HUES6 (cell line): ENCODE measurements around the gene TSC22D1.
"Not testable (repeated sequence)": the region's sequence is repeated elsewhere in the genome, so short reads cannot be mapped to it uniquely, and the experiment has no call there.

Experiments used
- H3K27ac ChIP-seq: 2 replicates; pipeline ENCODE4 v1.7.0; 2013; ENCODE audit warnings: low read depth, mild to moderate bottlenecking, low read length, inconsistent platforms
- H3K27me3 ChIP-seq: 2 replicates; pipeline ENCODE4 v1.6.1; 2013; ENCODE audit warnings: low read length; ENCODE audit not compliant: control insufficient read depth, insufficient read depth
- H3K36me3 ChIP-seq: 2 replicates; pipeline ENCODE4 v1.6.1; 2013; ENCODE audit warnings: low read length; ENCODE audit not compliant: control insufficient read depth, insufficient read depth
- H3K4me1 ChIP-seq: 2 replicates; pipeline ENCODE4 v1.6.1; 2013; ENCODE audit warnings: low read length; ENCODE audit not compliant: control insufficient read depth, insufficient read depth
- H3K4me3 ChIP-seq: 2 replicates; pipeline ENCODE4 v1.5.1; 2013; ENCODE audit warnings: low read depth, low read length
- H3K9ac ChIP-seq: one replicate; pipeline ENCODE4 v1.6.1; 2013; ENCODE audit warnings: mild to moderate bottlenecking, low read length
- H3K9me3 ChIP-seq: 2 replicates; pipeline ENCODE4 v1.6.1; 2013; ENCODE audit warnings: low read depth, low read length; ENCODE audit not compliant: control insufficient read depth, insufficient read depth

Gene TSC22D1

DNA sequence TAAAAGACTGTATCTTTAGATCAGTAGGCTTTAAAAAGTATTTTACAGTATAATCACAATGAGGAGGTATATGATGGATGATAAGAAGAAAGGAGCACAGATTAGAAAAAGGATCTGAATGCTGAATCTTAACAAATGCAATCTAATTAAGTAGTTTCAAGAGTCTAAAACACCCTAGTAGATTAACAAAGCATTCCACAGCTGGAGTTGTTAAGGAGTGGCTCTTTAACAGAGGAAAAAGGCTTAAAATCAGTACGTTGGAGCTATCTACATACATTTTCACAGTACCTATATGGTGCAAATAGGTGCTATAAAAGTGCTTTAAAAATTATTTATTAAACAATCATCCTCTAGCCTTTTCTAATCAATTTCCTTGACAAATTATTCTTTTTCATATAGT lies 34.5 kb downstream of the TSC22D1 start:
- H3K27me3 ChIP-seq: no peaks in the 10 kb centered on the region
- H3K27ac ChIP-seq: no peak overlapping the region
- peaks cover 3% of the 10 kb centered on the region; the same call in 1 of the 2 replicates for H3K4me1 ChIP-seq
- peaks cover 11% of the 10 kb centered on the region; the same call in 1 of the 2 replicates for H3K36me3 ChIP-seq
- H3K9me3 ChIP-seq: no peaks in the 10 kb centered on the region
- no peak overlapping the region for H3K4me3 ChIP-seq
- H3K9ac ChIP-seq: no peak overlapping the region

DNA sequence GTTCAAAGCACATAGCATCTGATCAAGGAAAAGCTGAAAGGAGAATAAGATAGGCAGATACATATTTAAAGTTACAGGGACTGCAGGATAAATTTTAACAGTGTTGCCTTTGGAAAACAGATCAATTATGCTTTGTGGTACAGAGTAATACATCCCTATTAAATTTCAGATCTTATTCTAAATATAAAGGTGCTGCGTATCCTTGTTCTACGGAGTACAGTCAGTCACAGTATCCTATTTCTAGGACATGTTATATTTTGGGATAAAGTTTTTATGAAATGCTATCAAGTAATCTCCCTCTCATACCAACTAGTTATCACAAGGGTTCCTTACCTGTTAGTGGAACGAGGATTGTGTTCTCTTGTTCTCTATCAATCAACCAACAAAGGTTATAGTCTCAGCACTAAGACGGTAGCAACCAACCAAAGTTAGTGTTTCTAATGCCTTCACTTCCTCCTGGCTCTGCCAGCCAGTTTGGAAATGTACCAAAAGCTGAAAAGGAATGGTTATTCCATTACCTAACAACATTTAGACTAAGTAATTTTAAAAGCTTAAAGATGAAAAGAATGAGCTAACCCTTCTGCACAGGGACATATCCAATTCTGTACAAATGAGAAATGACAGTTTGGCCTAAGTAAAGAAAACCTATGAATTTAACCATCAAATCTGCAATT lies 35.2 kb downstream of the TSC22D1 start:
- H3K27me3 ChIP-seq: no peaks in the 10 kb centered on the region
- H3K36me3 ChIP-seq: peaks cover 11% of the 10 kb centered on the region; the same call in 1 of the 2 replicates
- no peak overlapping the region for H3K27ac ChIP-seq
- no peaks in the 10 kb centered on the region for H3K9me3 ChIP-seq
- H3K4me3 ChIP-seq: no peak overlapping the region
- H3K9ac ChIP-seq: no peak overlapping the region
- peaks cover 3% of the 10 kb centered on the region; the same call in 1 of the 2 replicates for H3K4me1 ChIP-seq

DNA sequence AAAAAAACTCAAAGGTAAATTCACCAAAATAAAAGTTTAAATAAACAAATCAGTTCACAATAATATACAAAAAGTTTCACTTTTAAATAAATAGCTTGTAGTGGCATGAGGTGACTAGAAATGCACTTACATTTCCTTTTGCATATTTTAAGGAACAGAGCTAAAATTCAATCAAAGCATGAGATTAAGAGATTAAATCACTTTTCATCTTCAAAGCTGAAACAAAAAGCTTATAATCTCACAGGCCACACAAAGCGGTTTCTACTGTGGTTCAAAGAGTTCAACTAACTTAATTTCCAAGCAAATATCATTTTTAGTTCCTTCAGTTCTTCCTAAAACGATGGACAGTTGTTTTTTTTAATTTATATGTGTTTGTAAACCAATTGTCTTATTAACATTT lies 38.9 kb downstream of the TSC22D1 start:
- H3K9ac ChIP-seq: no peak overlapping the region
- H3K36me3 ChIP-seq: peaks cover 11% of the 10 kb centered on the region; the same call in 1 of the 2 replicates

DNA sequence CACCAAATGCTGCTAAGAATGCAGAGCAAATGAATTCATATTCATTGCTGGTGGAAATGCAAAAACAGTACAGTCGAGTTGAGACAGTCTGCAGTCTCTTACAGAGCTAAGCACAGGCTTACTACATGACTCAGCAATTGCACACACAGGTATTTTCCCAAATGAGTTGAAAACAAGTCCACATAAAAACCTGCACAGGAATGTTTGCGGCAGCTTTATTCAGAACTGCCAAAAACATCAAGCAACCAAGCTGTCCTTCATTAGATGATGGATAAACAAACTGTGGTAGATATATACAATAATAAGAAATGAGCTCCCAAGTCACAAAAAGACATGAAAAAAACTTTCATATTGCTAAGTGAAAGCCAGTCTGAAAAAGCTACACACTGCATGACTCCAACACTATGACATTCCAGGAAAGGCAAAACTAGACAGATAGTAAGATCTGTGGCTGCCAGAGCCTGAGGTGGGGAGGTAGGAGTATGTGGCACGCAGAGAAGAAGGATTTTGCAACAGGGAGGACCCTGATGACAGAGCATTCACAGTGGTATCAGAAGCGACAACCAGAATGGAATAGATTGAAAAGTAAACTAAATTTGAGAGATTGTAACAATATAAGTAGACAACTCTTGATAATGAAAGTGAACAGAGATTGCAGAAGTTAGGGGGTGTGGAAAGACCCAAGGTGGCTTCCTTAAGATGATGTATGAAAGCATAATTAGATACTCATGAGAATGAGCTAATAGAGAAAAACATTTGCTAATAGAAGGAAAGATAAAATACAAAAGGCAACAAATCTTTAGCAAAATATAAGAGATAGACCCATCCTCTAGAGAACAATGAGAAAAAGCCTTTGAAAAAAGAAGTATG lies 52.7 kb downstream of the TSC22D1 start:
- H3K27me3 ChIP-seq: no peaks in the 10 kb centered on the region
- no peaks in the 10 kb centered on the region for H3K36me3 ChIP-seq
- H3K9me3 ChIP-seq: no peaks in the 10 kb centered on the region
- peaks cover 17% of the 10 kb centered on the region; the same call in 1 of the 2 replicates for H3K4me1 ChIP-seq
- no peak overlapping the region for H3K27ac ChIP-seq
- H3K4me3 ChIP-seq: no peak overlapping the region
- no peak overlapping the region for H3K9ac ChIP-seq

More for the DNA sequence above, 38.9 kb downstream of the TSC22D1 start:
- no peaks in the 10 kb centered on the region for H3K27me3 ChIP-seq
- H3K9me3 ChIP-seq: no peaks in the 10 kb centered on the region
- H3K27ac ChIP-seq: no peak overlapping the region
- no peak overlapping the region for H3K4me3 ChIP-seq
- H3K4me1 ChIP-seq: peaks cover 3% of the 10 kb centered on the region; the same call in 1 of the 2 replicates

DNA sequence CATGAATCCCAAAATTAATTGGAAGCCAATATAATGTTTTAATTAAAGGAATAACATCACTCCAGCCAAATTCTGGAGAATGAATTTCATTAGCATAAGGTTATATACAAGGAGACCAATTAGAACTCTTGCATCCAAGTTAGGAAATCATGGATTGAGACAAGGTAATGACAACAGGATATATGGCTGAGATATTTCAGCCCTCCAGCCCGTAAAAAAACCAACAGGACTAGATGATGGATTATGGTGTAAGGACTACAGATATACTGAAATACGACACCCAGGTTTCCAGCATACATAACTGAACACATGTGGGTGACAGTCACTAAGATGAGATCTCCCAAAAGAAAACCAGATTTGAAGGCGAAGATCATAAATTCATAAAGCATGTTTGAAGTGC lies 56.5 kb downstream of the TSC22D1 start:
- Histone ChIP-seq H3K9ac (no peak overlapping the region), H3K27ac (no peak overlapping the region), H3K27me3 (no peaks in the 10 kb centered on the region), H3K9me3 (no peaks in the 10 kb centered on the region), H3K4me1 (peaks cover 18% of the 10 kb centered on the region; the same call in 1 of the 2 replicates), H3K4me3 (no peak overlapping the region), H3K36me3 (no peaks in the 10 kb centered on the region)

DNA sequence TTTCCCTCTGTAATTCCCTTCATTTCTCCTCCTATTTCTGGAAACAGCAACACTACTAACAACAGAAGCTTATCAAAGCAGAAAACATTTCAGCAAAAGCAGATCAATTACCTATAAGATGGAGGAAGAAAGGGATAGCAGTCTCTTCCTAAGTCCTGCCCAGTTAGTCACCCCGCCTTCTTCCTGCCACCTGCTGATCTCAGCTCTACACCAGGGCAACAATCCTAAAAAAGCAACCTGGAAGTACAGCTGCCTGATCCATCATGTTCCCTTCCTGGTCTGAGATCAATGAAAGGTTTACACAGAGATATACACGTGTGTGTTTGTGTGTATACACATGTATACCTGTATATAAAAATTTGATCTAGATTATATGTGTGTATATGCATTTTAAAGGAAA lies 59.4 kb downstream of the TSC22D1 start:
- H3K36me3 ChIP-seq: no peaks in the 10 kb centered on the region
- no peak overlapping the region for H3K4me3 ChIP-seq
- H3K9me3 ChIP-seq: no peaks in the 10 kb centered on the region
- no peaks in the 10 kb centered on the region for H3K27me3 ChIP-seq
- no peak overlapping the region for H3K27ac ChIP-seq
- peaks cover 9% of the 10 kb centered on the region; the same call in 1 of the 2 replicates for H3K4me1 ChIP-seq
- no peak overlapping the region for H3K9ac ChIP-seq

DNA sequence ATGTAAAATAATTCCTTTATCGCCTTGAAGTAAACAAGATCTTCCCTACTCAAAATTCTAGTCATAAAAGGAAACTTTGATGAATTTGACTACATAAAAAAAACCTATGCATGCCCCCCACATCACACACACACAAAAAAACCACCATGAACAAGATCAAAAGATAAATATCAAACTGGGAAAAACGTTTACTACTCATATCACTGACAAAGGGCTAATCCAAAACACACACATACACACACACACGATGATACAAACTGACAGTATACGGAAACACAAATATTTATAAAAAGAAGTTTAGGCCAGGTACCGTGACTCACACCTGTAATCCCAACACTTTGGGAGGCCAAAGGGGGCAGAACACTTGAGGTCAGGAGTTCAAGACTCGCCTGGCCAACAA lies 61.9 kb downstream of the TSC22D1 start:
- Histone ChIP-seq H3K27me3 (no peaks in the 10 kb centered on the region), H3K9me3 (no peaks in the 10 kb centered on the region)

DNA sequence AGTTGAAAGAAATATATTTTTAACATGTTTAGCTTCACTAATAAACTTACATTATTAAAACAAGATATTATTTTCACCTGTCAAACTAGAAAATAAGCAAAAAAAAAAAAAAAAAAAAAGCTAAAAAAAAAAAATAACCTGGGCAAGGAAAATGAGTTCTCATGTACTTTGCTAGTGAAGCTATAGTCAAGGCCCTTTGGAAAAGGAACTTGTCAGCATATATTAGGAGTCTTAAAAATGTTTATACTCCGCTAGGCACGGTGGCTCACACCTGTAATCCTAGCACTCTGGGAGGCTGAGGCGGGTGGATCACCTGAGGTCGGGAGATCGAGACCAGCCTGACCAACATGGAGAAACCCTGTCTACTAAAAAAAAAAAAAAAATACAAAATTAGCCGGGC lies 66.3 kb downstream of the TSC22D1 start:
- H3K27me3 ChIP-seq, H3K4me3 ChIP-seq, H3K36me3 ChIP-seq, H3K27ac ChIP-seq, H3K9me3 ChIP-seq, H3K9ac ChIP-seq: not testable (repeated sequence)
- peaks cover 19% of the 10 kb centered on the region for H3K4me1 ChIP-seq

More for the DNA sequence above, 61.9 kb downstream of the TSC22D1 start:
- peaks cover 7% of the 10 kb centered on the region; the same call in 1 of the 2 replicates for H3K4me1 ChIP-seq
- H3K4me3 ChIP-seq: no peak overlapping the region
- no peak overlapping the region for H3K27ac ChIP-seq
- no peaks in the 10 kb centered on the region for H3K36me3 ChIP-seq
- no peak overlapping the region for H3K9ac ChIP-seq

DNA sequence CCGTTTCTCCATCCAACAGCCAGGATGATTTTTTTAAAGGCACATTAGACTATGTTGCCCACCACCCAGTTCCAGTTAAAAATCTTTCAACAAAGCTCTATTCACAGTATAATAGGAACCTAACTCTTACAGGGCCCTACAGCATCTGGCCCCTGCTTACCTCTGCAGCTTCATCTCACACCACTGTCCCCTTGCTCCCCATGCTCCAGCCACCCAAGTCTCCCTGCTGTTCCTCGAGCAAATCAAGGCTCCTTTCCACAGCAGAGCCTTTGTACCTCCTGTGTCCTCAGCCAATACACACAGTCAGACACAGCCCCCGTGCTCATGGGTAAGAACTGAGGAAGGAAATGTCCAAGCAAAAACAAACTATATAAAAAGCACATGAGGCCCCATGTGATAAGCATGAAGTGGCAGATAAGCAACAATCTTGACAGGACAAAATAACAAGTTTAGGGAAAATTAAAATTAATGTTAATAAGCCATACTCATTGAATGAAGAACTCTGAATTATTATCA lies 67.5 kb downstream of the TSC22D1 start:
- H3K27ac ChIP-seq: no peak overlapping the region
- no peaks in the 10 kb centered on the region for H3K9me3 ChIP-seq
- H3K9ac ChIP-seq: no peak overlapping the region
- no peaks in the 10 kb centered on the region for H3K36me3 ChIP-seq
- H3K27me3 ChIP-seq: no peaks in the 10 kb centered on the region
- H3K4me1 ChIP-seq: peaks cover 19% of the 10 kb centered on the region
- no peak overlapping the region for H3K4me3 ChIP-seq

DNA sequence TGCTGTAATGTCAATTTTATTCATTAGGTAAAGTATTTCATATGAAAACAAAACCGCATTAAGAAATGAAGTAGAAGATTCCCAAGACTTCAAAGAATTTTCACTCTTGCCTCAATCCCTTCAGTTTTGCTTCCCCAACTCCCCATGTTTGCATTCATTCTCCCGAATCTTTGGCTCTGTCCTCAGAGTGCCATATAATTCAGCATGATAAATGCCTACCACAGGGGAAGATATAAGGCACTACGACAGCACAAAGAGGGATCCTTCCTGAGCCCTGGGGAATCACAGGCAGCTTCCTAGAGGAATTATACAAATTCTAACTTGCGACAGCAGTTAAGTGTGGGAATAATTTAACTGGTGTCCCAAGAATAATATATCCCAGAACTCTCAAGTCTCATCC lies 68.5 kb downstream of the TSC22D1 start:
- H3K36me3 ChIP-seq: no peaks in the 10 kb centered on the region
- no peak overlapping the region for H3K4me3 ChIP-seq
- no peaks in the 10 kb centered on the region for H3K9me3 ChIP-seq
- H3K27me3 ChIP-seq: no peaks in the 10 kb centered on the region
- no peak overlapping the region for H3K9ac ChIP-seq
- H3K27ac ChIP-seq: no peak overlapping the region
- H3K4me1 ChIP-seq: peaks cover 19% of the 10 kb centered on the region

DNA sequence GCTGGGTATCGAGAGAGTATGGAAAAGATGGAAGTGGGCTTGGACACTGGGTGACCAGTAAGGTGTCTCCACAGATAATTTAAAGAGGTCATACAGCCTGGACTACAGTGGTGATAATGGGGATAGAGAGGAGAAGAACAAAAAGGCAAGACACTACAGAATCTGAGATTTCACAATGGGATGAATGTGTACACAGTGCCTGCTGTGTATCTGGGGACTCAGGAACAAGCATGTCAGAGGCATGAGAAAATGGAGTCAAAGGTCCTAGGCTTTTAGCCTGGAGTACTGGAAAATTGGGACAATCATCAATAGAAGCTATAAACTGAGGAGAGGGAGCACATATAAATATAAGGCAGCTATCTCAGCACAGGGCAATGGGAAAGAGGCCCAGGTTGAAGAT lies 69.4 kb downstream of the TSC22D1 start:
- no peaks in the 10 kb centered on the region for H3K27me3 ChIP-seq
- no peaks in the 10 kb centered on the region for H3K36me3 ChIP-seq
- H3K4me1 ChIP-seq: peaks cover 19% of the 10 kb centered on the region
- H3K9me3 ChIP-seq: no peaks in the 10 kb centered on the region
- H3K27ac ChIP-seq: no peak overlapping the region
- H3K4me3 ChIP-seq: no peak overlapping the region
- no peak overlapping the region for H3K9ac ChIP-seq
